ENCODE data around the gene DICER1.
"Not testable (repeated sequence)": the region's sequence is repeated elsewhere in the genome, so short reads cannot be mapped to it uniquely, and the experiment has no call there.

The DICER1 gene, protein sequence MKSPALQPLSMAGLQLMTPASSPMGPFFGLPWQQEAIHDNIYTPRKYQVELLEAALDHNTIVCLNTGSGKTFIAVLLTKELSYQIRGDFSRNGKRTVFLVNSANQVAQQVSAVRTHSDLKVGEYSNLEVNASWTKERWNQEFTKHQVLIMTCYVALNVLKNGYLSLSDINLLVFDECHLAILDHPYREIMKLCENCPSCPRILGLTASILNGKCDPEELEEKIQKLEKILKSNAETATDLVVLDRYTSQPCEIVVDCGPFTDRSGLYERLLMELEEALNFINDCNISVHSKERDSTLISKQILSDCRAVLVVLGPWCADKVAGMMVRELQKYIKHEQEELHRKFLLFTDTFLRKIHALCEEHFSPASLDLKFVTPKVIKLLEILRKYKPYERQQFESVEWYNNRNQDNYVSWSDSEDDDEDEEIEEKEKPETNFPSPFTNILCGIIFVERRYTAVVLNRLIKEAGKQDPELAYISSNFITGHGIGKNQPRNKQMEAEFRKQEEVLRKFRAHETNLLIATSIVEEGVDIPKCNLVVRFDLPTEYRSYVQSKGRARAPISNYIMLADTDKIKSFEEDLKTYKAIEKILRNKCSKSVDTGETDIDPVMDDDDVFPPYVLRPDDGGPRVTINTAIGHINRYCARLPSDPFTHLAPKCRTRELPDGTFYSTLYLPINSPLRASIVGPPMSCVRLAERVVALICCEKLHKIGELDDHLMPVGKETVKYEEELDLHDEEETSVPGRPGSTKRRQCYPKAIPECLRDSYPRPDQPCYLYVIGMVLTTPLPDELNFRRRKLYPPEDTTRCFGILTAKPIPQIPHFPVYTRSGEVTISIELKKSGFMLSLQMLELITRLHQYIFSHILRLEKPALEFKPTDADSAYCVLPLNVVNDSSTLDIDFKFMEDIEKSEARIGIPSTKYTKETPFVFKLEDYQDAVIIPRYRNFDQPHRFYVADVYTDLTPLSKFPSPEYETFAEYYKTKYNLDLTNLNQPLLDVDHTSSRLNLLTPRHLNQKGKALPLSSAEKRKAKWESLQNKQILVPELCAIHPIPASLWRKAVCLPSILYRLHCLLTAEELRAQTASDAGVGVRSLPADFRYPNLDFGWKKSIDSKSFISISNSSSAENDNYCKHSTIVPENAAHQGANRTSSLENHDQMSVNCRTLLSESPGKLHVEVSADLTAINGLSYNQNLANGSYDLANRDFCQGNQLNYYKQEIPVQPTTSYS (N-terminal part only)

DNA sequence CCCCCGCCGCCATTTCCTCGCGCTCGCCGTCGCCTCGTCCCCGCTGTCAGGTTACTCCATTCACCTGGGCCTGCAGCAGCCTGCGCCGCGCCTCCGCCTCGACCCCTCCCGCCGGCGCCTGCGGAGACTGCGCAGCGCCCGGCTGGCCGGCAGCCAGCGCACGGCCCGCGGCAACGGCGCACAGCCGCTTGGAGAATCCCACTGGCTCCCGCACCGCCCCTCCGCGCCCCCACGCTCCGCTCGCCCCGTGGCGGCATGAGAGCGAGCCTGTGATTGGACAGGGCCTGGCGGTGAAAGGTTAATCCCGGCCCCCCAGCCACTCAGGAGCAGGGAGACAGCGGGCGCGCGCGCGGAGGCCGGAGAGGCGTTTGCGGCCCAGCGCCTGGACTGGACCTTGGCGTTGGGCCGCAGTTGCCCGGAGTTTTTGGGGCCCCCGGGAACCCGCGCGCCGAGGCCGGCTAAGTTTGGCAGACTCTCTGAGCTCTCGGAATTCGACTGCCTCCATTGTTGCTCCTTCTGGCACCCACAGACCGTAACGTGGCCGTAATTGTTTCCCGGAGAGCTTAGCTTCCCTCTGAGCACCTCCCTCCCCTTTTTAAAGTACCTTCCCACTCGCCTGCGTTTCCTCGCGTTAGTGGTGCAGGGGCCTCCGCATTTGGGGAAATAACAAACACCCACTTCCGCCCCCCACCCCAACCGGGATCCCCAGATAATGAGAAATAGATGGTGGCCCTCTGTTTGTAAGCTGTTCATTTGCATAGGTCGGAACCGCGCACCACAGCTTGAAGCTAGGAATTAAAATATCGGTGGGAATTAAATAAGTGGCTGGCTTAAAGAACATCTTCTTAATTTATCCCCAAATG lies at the start of gene DICER1:
DICER1 (minus strand) TSS at position 203 of the 863 bp plus-strand sequence. CDS start 24,071 bp downstream, outside the sequence.
- DNase-seq = peak; percentile 95

GRCh38 chr14:95206534-95206933 lies 49.2 kb upstream of the DICER1 start:
- DNase-seq = no peak

GRCh38 chr14:95204705-95205104 lies 47.4 kb upstream of the DICER1 start:
- DNase-seq = no peak

GRCh38 chr14:95201745-95202144 lies 44.4 kb upstream of the DICER1 start:
- not testable (repeated sequence) for DNase-seq

DNA sequence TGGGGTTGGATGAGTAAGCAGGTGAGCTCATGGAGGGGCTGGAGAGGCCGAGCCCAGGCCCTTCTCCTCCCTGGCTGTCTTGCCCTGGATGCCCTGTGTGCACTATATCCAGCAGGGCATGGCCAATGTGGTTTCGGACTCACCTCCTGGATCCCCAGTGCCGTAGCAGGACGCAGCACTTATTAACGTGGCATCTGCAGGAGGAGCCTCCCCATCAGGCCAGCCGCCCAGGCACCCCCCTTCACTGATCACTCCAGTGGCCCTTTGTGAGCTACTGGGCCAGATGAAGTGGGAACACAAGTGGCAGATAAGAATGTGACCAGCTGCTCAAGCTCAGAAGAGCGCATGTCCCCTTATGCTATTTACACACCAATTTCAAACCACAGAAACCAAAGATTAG lies 43.1 kb upstream of the DICER1 start:
- no peak for DNase-seq

- DNase-seq = no peak
These were observed 42.1 kb upstream of the DICER1 start for GRCh38 chr14:95199298-95199983.

DNA sequence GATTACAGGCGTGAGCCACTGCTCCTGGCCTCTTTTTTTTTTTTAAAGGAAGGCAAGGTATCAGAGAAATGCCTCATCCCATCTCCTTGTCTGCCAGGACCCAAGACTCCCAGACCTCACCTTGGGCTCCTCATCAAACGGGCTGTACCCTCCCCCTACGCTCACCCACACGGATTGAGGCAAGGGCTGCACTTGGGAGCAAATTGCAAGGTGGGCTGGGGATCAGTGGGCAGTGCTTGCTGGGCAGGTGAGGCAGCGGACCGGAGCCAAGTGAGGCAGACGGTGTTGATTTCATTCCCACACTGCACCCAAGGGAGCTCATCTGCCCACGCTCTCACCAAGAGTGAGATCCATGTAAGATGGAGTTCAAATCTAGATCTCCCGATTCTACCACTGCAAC lies 41.0 kb upstream of the DICER1 start:
- no peak for DNase-seq

DNA sequence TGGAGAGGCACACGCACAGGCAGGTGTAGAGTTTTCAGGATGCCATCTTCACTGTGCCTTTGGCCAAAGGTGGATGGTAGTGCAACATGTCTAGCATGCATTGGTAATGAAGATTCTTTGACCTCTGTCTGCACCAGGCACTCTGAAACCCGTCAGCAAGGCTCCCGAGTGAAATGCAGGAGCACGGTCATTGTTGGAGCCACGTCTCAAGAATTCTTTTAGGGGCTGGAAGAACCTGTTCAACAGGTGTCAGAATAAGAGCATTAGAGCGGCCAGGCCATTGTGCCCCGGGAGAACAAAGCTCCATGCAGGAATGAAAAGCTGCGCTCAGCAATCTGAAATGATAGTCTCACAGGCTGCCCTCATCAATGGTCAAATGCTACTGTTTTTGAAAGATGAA lies 40.2 kb upstream of the DICER1 start:
- no peak for DNase-seq

- no peak for DNase-seq
These were observed 39.7 kb upstream of the DICER1 start for GRCh38 chr14:95196826-95197545.

DNA sequence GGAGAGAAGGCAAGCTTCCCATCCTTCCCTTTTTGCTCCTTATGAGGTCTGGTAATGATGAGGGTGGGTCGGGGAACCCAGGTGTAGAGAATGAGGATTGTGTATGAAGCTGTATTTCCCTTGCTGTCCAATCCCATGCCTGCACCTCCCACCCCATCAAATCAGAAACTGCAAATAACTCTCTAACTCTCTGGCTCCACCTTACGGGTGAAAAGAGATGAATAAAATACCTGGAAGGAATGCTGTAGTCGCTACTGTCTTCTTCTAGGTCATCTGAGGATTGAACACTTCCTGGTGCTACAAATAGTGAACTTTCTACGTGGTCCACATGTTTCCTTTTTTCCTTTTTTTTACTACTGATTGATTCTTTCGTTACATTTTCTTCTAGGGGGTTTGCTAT lies 38.9 kb upstream of the DICER1 start:
- no peak for DNase-seq

- no peak for DNase-seq
These were observed 37.7 kb upstream of the DICER1 start for GRCh38 chr14:95195031-95195430.

- no peak for DNase-seq
These were observed 35.8 kb upstream of the DICER1 start for GRCh38 chr14:95193081-95193480.

DNA sequence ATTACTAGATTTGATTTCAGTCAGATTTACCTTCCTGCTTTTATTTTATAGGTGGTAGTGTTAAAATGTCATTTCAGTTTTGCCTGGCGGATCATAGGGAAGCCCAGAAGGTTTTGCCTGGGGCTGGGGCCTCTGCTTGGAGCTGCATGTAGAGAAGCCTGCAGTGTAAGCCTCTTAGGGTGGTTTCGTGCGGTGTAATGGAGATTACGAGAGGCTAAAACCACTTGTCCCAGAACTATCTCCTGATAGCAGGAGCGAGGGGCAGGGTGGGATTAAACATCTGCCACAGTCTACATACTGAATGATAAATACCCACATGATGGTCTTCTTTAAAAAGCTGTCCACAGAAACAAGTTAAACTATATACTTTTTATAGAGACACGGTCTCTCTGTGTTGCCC lies 35.0 kb upstream of the DICER1 start:
- DNase-seq = no peak

GRCh38 chr14:95191445-95192199 lies 34.3 kb upstream of the DICER1 start:
- no peak for DNase-seq

DNA sequence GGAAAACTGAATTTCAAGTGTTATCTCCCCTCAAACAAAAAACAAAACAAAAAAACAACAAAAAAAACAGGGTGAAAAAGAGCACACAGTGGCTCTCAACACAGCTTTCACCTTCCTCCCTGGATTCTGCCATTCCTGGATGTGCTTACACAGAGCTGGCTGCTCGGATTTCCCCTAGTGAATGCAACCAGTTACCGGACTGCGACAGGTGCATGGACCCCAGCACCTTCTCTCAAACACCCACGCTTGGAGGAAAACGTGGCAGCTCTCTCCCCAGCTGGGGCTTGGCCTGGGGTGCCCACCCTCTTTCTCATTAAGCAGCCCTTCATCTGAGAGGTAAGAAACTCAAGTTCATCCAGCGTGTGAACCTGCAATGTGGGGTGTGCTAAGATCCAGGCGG lies 33.5 kb upstream of the DICER1 start:
- no peak for DNase-seq

DNA sequence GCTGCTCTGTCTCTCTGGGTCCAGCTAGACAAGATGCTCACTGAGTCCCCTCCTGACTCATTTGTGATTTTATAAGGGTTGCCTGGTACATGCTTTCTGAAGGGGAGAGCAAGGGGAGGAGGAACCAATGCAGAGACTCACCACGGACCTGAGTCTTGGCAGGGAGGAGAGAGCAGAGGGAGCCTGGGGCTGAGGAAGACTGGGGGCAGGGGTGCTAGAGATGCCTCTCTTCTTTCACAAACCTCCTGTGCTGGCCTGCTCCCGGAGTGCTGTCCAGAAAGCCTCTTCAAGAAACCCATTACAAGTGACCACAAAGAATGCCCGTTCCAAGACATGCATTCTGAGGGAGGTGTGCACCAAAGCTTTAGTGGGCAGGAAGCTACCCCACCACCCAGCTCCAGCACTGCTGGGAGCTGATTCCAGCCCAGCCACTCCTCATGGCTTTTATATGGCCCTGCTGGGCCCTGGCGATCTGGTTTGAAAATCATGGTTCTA lies 33.1 kb upstream of the DICER1 start:
- no peak for DNase-seq

DNA sequence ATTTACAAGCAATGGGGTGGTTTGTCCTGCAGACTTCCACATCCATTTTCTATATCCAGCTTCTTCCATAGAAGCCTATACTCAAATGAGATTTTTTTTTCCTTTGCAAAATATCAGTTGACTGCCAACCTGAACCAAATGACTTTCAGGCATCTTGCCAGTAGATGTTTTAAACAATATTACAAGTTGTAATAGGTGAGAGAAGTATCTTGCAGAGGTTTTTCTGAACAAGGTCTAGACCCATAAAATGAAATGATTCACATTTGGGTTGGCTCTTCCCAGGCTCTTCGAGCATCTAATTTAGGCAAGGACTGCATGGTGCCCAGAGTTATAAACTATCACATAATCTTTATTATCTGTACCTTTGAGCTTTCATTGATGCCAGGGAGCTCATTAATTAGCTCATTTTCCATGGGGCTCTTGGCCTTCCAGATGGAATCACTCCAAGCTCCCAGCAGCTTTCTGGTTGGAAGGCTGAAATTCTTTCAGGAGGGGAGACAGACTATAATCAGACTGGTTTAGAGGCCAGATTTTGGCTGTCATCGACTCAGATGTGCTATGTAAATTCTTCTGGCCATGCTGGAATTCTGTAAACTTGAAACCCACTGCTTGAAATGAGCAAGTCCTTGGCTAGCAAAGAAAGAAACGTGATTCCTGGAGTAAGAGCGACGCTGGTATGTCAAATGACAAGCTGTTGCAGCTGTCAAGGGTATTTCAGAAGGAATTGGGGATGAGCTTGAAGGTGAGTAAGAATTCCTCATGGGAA lies 32.2 kb upstream of the DICER1 start:
- DNase-seq = no peak

GRCh38 chr14:95188380-95188779 lies 31.1 kb upstream of the DICER1 start:
- no peak for DNase-seq

GRCh38 chr14:95185767-95186392 lies 28.6 kb upstream of the DICER1 start:
- DNase-seq = no peak
